Muscle of leg (tissue), 11 donors: ENCODE measurements around the gene CCDC74A. TPM values are rescaled to one million over a fixed set of nuclear protein-coding genes. Genes with fewer than 3 reads are reported as not detected.
"Not testable (repeated sequence)": the region's sequence is repeated elsewhere in the genome, so short reads cannot be mapped to it uniquely, and the experiment has no call there.

ENCODE experiments used
- DNase-seq: peaks from one replicate; pipeline ENCODE4 v3.0.0; 2013
- H3K27ac ChIP-seq: one replicate; pipeline ENCODE4 v1.5.1; 2013; ENCODE audit warnings: mild to moderate bottlenecking, low read length, control low read depth
- H3K27me3 ChIP-seq: one replicate; pipeline ENCODE4 v1.6.1; 2013; ENCODE audit warnings: low read length; ENCODE audit not compliant: control insufficient read depth, insufficient read depth
- H3K36me3 ChIP-seq: one replicate; pipeline ENCODE4 v1.6.1; 2013; ENCODE audit warnings: low read length; ENCODE audit not compliant: control insufficient read depth, insufficient read depth
- H3K4me1 ChIP-seq: one replicate; pipeline ENCODE4 v1.6.1; 2013; ENCODE audit warnings: low read length; ENCODE audit not compliant: control insufficient read depth, insufficient read depth
- H3K4me3 ChIP-seq: one replicate; pipeline ENCODE4 v1.5.1; 2013; ENCODE audit warnings: low read length, control low read depth
- H3K9me3 ChIP-seq: replicated peaks from 2 replicates; pipeline ENCODE4 v1.6.1; 2013; ENCODE audit warnings: low read depth, low read length; ENCODE audit not compliant: control insufficient read depth
- WGBS: methylation state at CpG from one replicate; pipeline ENCODE4 v1.1.5; 2013; ENCODE audit warnings: missing lambda C conversion rate; ENCODE audit not compliant: insufficient coverage; 5-methylcytosine and 5-hydroxymethylcytosine counted together
- polyA plus RNA-seq, 8 donors: library from polyadenylated mRNA; unstranded; fragments of 120-200 nt; gene quantifications; one replicate each; pipeline versions ENCODE4 v1.2.1 to v1.2.3, GENCODE V29; 2013; ENCODE audit warnings: inconsistent platforms in 1 of 8, low replicate concordance in 1 of 8; ENCODE audit not compliant: insufficient read length in 8 of 8, insufficient read depth in 1 of 8
- total RNA-seq: library from RNA; stranded (reverse); fragments of 120-200 nt; gene quantifications from one replicate; pipeline ENCODE4 v1.2.4, GENCODE V29; 2013

CCDC74A gene
- total and polyA plus RNA-seq, 9 donors = 1.0 to 4.0 (median 2.5) TPM

DNA sequence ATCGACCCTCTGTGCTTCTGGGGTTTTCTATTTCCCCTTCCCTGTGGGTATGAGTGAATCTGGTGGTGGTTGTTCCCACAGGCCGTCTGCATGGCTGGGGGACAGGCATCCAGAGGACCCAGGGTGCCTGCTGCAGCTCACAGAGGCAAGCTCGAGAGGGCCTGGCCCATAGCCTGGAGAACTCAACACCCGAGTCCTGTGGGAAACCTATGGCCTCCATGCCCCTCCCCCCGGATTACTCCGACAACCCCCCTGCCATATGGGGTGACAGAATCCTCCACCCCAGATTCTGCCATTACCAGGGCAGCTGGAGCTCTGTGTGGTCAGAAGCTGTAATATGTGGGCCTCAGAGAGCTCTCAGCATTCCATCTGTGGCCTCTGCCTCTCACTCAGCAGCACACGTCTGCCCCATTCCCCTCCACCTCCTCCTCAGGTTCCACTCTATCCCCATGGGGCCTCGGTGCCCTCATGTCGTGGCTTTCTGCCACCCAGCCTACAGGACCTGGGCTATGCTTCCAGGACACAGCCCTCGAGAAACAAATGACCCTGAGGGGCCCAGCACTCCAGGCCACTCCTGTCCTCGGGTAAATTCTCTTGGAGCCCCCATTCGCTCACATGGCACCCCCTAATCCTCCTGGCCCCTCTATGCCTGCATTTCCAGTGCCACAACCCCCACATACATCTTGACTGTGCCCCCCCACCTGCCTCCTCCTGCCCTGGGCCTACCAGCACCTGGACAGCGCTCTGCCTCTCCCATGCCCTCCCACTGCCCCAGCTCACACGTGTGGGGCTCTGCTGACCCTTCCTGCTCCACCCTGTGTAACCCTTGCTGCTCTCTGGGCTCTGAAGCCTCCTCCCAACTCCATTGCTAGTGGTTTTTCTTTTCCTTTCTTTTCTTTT, 39.1 kb upstream of the CCDC74A start:
- Histone ChIP-seq H3K4me1 (peaks cover 13% of the 10 kb centered on the region), H3K9me3 (no peaks in the 10 kb centered on the region), H3K36me3 (peaks cover 7% of the 10 kb centered on the region), H3K4me3 (no peak overlapping the region), H3K27me3 (no peaks in the 10 kb centered on the region), H3K27ac (no peak overlapping the region)
- WGBS = 77% methylated on average over 8 of the region's 14 CpGs
- DNase-seq = peak; percentile 8

DNA sequence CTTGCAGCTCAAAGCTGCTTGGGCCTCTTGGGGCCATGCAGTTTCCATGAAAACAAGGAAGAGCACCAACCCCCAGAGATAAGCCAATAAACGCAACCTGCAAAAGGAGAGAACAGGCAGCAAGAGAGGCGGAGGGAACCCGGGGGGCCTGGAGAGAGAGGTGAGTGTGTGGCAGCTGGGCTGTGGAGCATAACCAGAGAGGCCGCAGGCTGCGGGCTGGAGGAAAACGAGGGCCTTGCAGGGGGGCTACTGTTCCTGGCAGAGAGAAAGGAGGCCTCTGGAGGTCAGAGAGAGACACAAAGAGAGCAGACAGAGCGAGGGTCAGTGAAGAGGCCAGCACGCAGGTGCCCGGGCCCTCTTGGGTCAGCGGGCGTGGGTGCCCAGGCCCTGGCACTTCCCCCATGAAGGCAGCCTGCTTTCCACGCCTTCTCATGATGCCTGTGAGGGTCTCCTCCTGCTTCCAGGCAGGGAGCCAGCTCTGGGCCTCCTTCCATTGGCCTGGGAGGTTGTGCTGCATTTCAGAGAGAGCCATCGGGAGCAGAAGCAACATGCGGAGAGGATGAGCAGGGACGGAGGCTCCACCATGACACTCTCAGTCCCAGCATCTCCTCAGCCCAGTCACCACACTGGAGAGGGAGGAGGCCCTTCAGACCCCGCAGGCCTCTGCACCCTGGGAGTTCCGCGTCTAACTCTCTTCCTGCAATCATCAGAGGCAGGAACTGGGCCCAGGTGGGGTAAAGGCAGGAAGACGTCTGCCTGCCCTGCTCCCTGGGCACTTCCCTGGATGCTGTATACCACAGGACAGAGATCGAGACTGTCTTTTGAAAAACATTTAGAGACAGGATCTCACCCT, 36.8 kb upstream of the CCDC74A start:
- Histone ChIP-seq H3K4me3 (peak overlapping the region; percentile 33), H3K27ac (peak overlapping the region; percentile 7), H3K4me1 (peaks cover 22% of the 10 kb centered on the region)
- H3K27me3 ChIP-seq, H3K36me3 ChIP-seq, H3K9me3 ChIP-seq: not testable (repeated sequence)
- 34% methylated on average over 12 of the region's 20 CpGs for WGBS
- peak; percentile 73 for DNase-seq

DNA sequence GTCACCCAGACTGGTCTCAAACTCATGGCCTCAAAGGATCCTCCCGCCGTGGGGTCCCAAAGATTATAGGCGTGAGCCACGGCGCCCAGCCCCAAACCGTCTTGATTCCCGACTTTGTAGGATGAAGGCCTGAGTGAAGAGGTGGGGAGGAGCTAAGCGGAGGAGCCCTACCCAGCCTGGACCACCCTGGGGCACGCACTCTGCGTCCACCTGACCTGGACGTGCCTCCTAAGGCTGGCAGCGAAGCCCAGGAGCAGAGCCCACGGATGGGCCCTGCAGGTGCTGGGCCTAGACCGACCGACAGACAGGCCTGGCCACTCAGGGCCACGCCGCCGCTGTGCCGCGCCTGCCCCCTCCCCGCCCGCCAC, 36.2 kb upstream of the CCDC74A start:
- Histone ChIP-seq H3K4me1 (peaks cover 22% of the 10 kb centered on the region), H3K4me3 (peak overlapping the region; percentile 33), H3K27ac (peak overlapping the region; percentile 7)
- DNase-seq, H3K9me3 ChIP-seq, H3K36me3 ChIP-seq, H3K27me3 ChIP-seq: not testable (repeated sequence)
- WGBS = 29% methylated on average over 5 of the region's 22 CpGs

DNA sequence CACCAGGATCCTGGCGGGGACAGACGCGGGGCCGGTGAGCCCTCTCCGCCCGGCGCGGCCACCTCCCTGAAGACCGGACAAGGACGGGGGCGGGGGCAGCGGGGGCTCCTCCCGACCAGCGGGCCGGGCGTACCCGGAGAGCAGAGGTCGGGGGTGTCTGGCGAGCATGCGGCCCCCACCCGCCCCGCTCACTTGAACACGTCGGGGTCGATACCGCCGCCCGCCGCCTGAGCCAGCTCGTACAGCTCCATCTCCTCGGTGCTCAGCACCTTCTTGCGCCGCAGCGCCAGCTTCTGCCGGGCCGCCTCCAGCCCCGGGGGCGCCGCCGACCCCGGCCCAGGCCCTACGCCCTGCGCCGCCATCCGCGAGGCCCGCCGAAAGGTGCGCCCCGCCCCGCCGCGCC, 35.7 kb upstream of the CCDC74A start, which contains the start of gene MZT2A:
Gene MZT2A (minus strand): TSS at position 383 of the 403 bp plus-strand sequence. CDS start 21 bp downstream, at position 362.
- H3K27me3 ChIP-seq, H3K9me3 ChIP-seq, H3K36me3 ChIP-seq, DNase-seq: not testable (repeated sequence)
- peak within 1 kb of the TSS; percentile 90 for H3K27ac ChIP-seq
- H3K4me3 ChIP-seq = peak within 1 kb of the TSS; percentile 78
- peaks cover 22% of the 10 kb centered on the region for H3K4me1 ChIP-seq
- under 1% methylated on average over 53 of the region's 53 CpGs for WGBS

DNA sequence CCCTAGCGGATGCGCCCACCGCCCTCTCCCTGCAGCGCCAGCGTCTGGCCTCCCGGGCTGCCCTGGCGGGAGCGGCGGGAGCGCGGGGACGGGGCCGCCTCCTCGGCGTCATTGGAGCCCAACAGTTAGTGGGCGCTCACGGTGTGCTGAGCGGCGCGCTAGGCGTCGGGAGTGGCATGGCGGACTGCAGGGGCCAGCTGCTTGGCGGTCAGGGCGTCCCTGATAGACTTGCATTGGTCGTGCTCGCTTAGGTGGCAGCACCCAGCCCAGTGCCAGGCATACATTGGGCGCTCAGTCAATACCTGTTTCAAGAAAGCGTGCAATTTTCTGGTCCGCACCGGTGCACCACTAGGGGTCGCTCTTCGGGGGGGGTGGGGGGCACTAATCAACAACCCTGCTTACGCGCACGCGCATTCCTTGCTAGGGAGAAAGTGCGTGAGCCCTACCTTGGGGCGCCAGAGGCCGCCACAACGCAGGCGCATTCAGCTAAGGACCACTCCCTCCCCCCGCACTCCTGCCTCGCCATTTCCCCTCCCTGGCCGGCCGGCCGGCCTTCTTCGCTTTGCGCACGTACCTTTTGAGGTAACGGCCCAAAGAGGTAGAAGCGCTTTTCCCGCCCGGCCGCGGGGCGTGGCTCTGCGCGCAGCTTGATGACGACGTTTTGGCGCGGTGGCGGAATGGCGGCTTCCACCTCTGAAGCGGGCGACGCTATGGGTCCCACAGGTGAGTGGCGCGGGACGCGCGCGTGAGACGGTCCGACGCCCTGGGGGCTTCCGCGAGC, 35.1 kb upstream of the CCDC74A start:
- peak; percentile 97 for DNase-seq
- Histone ChIP-seq H3K4me3 (peak overlapping the region; percentile 78), H3K9me3 (no peaks in the 10 kb centered on the region), H3K36me3 (peaks cover 7% of the 10 kb centered on the region), H3K27ac (peak overlapping the region; percentile 90), H3K27me3 (no peaks in the 10 kb centered on the region), H3K4me1 (peaks cover 22% of the 10 kb centered on the region)
- WGBS = under 1% methylated on average over 73 of the region's 79 CpGs

DNA sequence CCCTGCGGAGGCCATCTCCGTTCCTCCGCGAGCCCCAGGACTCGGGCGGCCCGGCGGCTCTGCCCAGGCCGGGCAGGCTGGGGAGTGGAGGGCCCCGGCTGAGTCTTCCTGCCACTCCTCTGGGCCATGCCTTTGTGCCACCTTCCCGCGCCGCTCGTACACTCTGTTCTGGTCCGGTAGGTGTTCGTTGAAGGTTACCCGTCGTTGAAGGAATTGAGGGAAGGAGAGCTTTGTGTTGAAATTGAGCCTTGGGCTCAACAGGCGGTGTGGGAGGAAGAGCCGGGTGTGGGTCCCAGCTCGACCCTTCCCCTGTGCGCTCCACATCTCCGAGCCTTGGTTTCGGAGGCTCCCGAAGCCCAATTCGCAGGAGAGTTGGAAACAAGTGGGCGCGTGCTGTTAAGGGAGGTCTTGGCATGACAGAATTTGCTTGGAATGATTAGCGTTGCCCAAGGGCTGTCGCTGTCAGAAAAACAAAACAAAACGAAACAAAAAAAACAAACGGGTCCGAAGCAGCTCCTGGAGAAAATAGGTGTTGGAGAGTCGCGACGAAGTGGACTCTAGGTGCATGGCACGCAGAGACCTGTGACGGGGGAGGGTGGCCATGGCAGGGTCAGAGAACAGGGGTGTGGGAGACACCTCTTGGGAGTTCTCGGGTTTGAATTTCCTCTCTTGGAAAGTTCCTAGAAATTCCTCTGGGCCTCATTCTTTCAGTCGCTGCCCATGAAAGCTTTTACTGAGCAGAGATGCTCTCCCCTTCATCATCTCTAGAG, 34.3 kb upstream of the CCDC74A start:
- DNase-seq = no peak
- H3K4me3 ChIP-seq = peak overlapping the region; percentile 78
- under 1% methylated on average over 26 of the region's 40 CpGs for WGBS
- H3K36me3 ChIP-seq = peaks cover 10% of the 10 kb centered on the region
- H3K4me1 ChIP-seq = peaks cover 22% of the 10 kb centered on the region
- no peaks in the 10 kb centered on the region for H3K27me3 ChIP-seq
- peak overlapping the region; percentile 90 for H3K27ac ChIP-seq
- H3K9me3 ChIP-seq = no peaks in the 10 kb centered on the region

DNA sequence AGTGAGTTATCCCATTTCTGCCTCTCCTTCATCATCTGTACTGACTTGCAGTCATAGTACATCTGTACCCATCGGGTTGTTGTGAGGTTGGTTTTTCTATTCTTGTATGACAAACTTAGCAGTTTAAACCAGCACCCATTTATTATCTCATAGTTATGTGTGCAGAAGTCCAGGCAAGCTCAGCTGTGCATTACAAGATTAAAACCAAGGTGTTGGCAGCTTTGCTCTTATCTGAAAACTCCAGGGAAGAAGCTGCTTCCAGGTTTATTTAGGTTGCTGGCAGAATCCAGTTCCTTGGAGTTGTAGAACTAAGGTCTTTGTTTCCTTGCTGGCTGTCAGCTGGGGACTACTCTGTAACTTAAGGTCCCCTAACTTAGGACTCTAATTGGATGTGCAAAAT, 32.2 kb upstream of the CCDC74A start:
- H3K4me3 ChIP-seq, H3K27me3 ChIP-seq, H3K27ac ChIP-seq, H3K9me3 ChIP-seq, DNase-seq: not testable (repeated sequence)
- Histone ChIP-seq H3K4me1 (peaks cover 17% of the 10 kb centered on the region), H3K36me3 (peaks cover 17% of the 10 kb centered on the region)
- WGBS = no CpG with 5 or more reads among the region's 1 CpG

DNA sequence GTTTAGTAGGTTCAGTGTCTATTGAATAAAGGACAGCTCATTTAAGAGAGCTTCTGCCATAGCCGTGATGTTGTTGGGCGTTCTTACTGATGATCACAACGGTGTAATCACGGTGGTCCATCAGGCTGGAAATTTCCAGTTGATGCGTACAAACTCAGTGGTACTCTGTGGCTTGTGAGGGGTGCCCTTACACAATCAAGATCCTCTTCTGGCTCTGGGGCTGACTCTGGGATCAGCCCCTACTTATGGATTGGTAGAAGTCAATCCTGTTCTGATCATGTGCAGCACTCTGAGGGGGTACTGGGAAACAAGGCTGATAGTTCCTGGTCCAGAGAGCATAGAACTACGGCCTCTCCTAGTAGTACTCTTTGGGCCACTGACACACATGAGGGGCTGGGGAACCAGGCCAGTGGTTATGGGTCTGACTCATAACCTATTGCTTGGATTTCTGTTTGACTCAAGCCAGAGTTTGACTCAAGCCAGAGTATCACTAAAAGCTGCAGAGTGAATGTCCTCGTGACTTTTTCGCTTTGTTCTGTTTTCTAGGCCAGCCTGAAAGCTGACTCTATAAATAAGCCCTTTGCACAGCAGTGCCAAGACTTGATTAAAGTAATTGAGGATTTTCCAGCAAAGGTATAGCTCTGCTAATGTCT, 29.2 kb upstream of the CCDC74A start:
- not testable (repeated sequence) for DNase-seq, H3K27ac ChIP-seq
- peaks cover 38% of the 10 kb centered on the region for H3K36me3 ChIP-seq

DNA sequence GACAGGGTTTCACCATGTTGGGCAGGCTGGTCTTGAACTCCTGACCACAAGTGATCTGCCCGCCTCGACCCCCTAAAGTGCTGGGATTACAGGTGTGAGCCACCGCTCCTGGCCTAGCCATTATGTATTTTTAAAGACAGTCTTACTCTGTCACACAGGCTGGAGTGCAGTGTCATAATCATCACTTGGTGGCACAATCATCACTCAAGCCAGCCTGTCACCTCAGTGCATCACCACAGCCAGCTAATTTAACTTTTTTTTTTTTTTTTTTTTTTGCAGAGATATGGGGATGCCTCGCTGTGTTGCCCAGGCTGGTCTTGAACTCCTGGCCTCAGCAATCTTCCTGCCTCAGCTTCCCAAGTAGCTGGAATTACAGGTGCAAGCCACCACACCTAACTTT, 24.1 kb upstream of the CCDC74A start:
- peaks cover 73% of the 10 kb centered on the region for H3K36me3 ChIP-seq
- not testable (repeated sequence) for H3K27ac ChIP-seq, DNase-seq, H3K27me3 ChIP-seq, H3K4me3 ChIP-seq, H3K4me1 ChIP-seq, H3K9me3 ChIP-seq
- WGBS = no CpG with 5 or more reads among the region's 4 CpGs

More for the DNA sequence above, 29.2 kb upstream of the CCDC74A start:
- H3K4me1 ChIP-seq, H3K27me3 ChIP-seq, H3K4me3 ChIP-seq, H3K9me3 ChIP-seq: not testable (repeated sequence)
- no CpG with 5 or more reads among the region's 8 CpGs for WGBS
